Upper lobe of left lung (tissue), 6 donors: ENCODE data around the gene CCNQ. TPM values are rescaled to one million over a fixed set of nuclear protein-coding genes. Genes with fewer than 3 reads are reported as not detected.

Experiments used
- ATAC-seq, 2 donors: fragments of 200-7000 bp; cut with Tn5 transposase; one replicate each; pipeline ENCODE4 v1.9.1; 2022; ENCODE audit warnings: mild to moderate bottlenecking in 2 of 2, moderate library complexity in 2 of 2; ENCODE audit not compliant: low FRiP score in 2 of 2
- DNase-seq, 2 donors: peaks; one replicate each; pipeline ENCODE4 v3.0.0-alpha.2; 2019 to 2020
- H3K27ac ChIP-seq, 4 donors: fragments of 200-600 bp; sonication (generic); one replicate each; pipeline ENCODE4 v1.5.1; 2016 to 2019
- H3K27me3 ChIP-seq, 4 donors: fragments of 200-600 bp; sonication (generic); one replicate each; pipeline ENCODE4 v1.5.1; 2017 to 2019
- H3K36me3 ChIP-seq, 4 donors: fragments of 200-600 bp; sonication (generic); one replicate each; pipeline ENCODE4 v1.5.1; 2016 to 2019
- H3K4me1 ChIP-seq, 4 donors: fragments of 200-600 bp; sonication (generic); one replicate each; pipeline ENCODE4 v1.5.1; 2018 to 2019
- H3K4me3 ChIP-seq, 4 donors: fragments of 200-600 bp; sonication (generic); one replicate each; pipeline ENCODE4 v1.5.1; 2017 to 2019; ENCODE audit warnings: mild to moderate bottlenecking in 2 of 4, moderate library complexity in 1 of 4
- H3K9me3 ChIP-seq, 4 donors: fragments of 200-600 bp; sonication (generic); one replicate each; pipeline ENCODE4 v1.5.1; 2018 to 2019
- EP300 ChIP-seq, 4 donors: sonication (generic); formaldehyde crosslinking; IDR thresholded peaks; one replicate each; pipeline ENCODE4 v1.5.1; 2017; ENCODE audit warnings: antibody characterized with exemption in 4 of 4, control low read depth in 2 of 4
- POLR2A ChIP-seq, 4 donors: fragments of 450-650 bp; IDR thresholded peaks; one replicate each; pipeline ENCODE4 v1.5.1; 2016 to 2017; ENCODE audit warnings: antibody characterized with exemption in 4 of 4, mild to moderate bottlenecking in 2 of 4
- POLR2AphosphoS5 ChIP-seq, 2 donors: sonication (generic); formaldehyde crosslinking; IDR thresholded peaks; one replicate each; pipeline ENCODE4 v1.5.1; 2017; ENCODE audit warnings: antibody characterized with exemption in 2 of 2
- WGBS, 2 donors: methylation state at CpG; one replicate each; pipeline ENCODE4 v1.1.5; 2017 to 2018; 5-methylcytosine and 5-hydroxymethylcytosine counted together
- total RNA-seq, 6 donors: library from RNA; depleted of rRNA in 4 of 6; stranded (reverse); fragments of >200 nt in 4 of 6; gene quantifications; one replicate each; pipeline versions ENCODE4 v1.1.0 to v1.2.1, GENCODE V29; 2016 to 2021
- TF ChIP-seq, protein P1 (sequence below), 6 experiments: fragments of 450-650 bp in 4 of 6; fragments of 200-600 bp in 2 of 6; sonication (generic) in 2 of 6; IDR thresholded peaks; one replicate each; pipeline ENCODE4 v1.5.1; 2016 to 2019; ENCODE audit warnings: antibody characterized with exemption in 6 of 6
- donor health status: DM: no; HTN: no; CAD: no; lungs with moderate emphysema.
- donor health status: DM: no; HTN: yes; CAD: no; lungs with severe emphysema.

Gene CCNQ
- total RNA-seq: 10 to 100 TPM; 13.4 to 48.2 (median 24.6) TPM

DNA sequence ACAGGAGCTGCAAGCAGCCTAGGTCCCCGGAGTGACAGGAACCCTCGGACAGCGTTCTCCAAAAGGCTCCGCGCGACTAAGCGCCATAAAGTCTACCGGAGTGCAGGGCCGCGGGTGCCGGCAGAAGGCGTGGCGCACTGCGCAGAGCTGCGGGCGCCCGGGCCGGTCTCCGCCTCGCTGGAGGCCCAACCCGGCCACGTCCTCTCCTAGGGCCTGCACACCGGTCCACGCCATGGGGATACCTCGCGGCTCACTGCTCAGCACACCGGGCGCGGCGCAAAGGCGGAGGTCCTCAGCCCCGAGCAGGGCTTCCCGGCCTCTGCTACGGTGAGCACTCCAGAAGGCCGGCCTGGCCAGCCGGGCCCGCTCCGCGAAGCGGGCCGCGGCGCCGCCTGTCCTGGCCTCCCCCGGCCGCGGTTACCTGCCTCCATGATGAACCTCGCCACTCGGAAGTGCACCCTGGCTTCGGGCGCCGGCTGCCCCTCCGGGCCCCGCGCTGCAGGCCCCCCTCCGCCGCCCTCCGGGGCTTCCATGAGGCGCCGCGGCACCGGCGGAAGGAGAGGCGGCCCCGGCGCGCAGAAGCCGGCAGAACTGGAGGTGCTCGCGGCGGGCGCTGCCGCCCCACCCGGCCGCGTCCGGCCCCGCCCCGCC, at the start of gene CCNQ:
Gene CCNQ (minus strand): TSS at position 599 of the 651 bp plus-strand sequence. CDS start 66 bp downstream, at position 533.
- 68% methylated on average over 15 of the region's 79 CpGs; no CpG with 5 or more reads in 1 of the 2 donors for WGBS, 2 donors
- TF ChIP-seq POLR2AphosphoS5 (IDR thresholded peaks at IDR 0.05) (no peak), EP300 (IDR thresholded peaks at IDR 0.05) (no peak), POLR2A (IDR thresholded peaks at IDR 0.05) (peak in 2 of 4 donors; percentile 52 to 72)
- TF ChIP-seq, protein P1, sequence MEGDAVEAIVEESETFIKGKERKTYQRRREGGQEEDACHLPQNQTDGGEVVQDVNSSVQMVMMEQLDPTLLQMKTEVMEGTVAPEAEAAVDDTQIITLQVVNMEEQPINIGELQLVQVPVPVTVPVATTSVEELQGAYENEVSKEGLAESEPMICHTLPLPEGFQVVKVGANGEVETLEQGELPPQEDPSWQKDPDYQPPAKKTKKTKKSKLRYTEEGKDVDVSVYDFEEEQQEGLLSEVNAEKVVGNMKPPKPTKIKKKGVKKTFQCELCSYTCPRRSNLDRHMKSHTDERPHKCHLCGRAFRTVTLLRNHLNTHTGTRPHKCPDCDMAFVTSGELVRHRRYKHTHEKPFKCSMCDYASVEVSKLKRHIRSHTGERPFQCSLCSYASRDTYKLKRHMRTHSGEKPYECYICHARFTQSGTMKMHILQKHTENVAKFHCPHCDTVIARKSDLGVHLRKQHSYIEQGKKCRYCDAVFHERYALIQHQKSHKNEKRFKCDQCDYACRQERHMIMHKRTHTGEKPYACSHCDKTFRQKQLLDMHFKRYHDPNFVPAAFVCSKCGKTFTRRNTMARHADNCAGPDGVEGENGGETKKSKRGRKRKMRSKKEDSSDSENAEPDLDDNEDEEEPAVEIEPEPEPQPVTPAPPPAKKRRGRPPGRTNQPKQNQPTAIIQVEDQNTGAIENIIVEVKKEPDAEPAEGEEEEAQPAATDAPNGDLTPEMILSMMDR (IDR thresholded peaks at IDR 0.05): peak in 1 of 6 experiments; percentile 4
- H3K9me3 ChIP-seq: peaks cover 0 to 8% (median 0%) of the 10 kb centered on the region in 4 donors
- no peaks in the 10 kb centered on the region for H3K27me3 ChIP-seq
- H3K36me3 ChIP-seq: peaks cover 0 to 16% (median 6%) of the 10 kb centered on the region in 4 donors
- peaks cover 6 to 22% (median 9%) of the 10 kb centered on the region in 4 donors for H3K4me1 ChIP-seq
- ATAC-seq (peak in 1 of 2 donors; percentile 60), DNase-seq (peak in 1 of 2 donors; percentile 87)
- H3K4me3 ChIP-seq: peak within 1 kb of the TSS; percentile 58 to 91 (median 66)
- H3K27ac ChIP-seq: peak within 1 kb of the TSS; percentile 67 to 83 (median 78)

DNA sequence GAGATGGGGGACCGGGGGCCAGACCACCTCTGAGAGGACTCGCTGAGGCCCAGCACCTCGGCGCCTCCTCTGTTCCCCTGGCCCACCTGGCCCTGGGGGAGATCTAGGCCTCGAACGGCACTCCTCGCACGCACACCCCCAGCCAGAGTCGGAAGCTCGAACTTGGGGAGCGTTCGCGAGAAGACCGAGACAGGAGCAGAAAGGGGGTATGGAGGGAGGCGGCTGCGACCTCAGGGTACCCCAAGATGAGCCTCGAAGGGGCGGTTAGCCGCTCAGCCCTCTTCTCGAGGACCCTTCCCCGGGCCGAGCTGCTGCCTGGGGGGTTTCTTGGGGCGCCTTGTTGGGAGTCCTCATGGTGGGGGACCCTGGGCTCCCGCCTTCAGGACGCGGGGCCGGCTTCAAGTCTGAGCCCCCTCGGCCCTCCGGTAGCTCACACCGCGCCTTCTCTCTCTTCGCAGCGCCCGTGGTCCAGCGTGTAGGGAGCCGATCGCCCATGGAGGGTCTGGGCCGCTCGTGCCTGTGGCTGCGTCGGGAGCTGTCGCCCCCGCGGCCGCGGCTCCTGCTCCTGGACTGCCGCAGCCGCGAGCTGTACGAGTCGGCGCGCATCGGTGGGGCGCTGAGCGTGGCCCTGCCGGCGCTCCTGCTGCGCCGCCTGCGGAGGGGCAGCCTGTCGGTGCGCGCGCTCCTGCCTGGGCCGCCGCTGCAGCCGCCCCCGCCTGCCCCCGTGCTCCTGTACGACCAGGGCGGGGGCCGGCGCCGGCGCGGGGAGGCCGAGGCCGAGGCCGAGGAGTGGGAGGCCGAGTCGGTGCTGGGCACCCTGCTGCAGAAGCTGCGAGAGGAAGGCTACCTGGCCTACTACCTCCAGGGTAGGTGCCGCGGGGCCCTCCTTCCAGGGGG, 48.8 kb upstream of the CCNQ start:
- 50% methylated on average over 41 of the region's 85 CpGs; no CpG with 5 or more reads in 1 of the 2 donors for WGBS, 2 donors
- Histone ChIP-seq H3K9me3 (peaks cover 0 to 3% (median 0%) of the 10 kb centered on the region in 4 donors), H3K27me3 (peaks cover 0 to 69% (median 7%) of the 10 kb centered on the region in 4 donors), H3K4me1 (peaks cover 6 to 33% (median 13%) of the 10 kb centered on the region in 4 donors), H3K27ac (no peak overlapping the region), H3K36me3 (no peaks in the 10 kb centered on the region), H3K4me3 (peak overlapping the region in 3 of 4 donors; percentile 17 to 31 (median 28))
- ATAC-seq: no peak
- peak; percentile 15 to 66 for DNase-seq
- TF ChIP-seq EP300 (IDR thresholded peaks at IDR 0.05) (no peak), POLR2A (IDR thresholded peaks at IDR 0.05) (no peak), POLR2AphosphoS5 (IDR thresholded peaks at IDR 0.05) (no peak)
- TF ChIP-seq, protein P1 (IDR thresholded peaks at IDR 0.05): no peak

DNA sequence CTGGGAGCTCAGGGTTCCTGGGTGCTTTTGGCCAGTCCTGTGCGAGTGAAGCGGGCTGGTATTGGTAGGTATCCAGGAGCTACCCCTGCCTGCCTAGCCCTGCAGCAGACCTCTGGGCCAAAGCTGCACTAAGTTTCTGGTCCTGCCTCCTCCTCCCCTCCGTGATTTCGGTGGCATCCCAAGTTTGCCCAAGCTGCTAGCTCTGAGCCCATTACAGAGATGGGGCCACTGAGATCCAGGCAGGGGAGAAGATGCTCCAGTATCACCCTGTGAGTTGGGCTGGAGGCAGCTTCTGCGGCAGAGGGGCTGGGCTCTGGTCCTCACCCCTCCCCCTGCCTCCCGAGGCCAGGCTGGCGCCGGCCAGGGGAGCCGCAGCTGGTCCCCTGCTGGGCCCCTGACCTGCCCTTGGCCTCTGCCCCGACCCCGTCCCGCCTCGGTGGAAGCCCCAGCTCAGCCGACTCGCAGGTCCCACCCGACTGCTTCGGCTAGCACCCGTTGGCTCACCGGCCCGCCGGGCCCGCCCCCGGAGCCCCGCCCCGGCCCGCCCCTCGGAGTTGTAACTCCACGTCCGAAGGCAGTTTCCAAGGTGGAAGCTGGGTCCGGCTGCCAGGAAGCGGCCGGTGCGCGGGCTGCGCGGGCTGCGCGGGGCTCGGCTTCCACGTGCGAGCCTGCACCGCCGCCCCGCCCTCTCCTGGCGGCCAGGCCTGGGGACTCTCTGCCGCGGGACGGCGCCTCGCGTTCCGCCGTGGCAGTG, 47.9 kb upstream of the CCNQ start, which contains the start of gene DUSP9:
Gene DUSP9 (plus strand): TSS at position 584 of the 754 bp plus-strand sequence. CDS start 751 bp downstream, outside the sequence.
- Histone ChIP-seq H3K27me3 (peaks cover 0 to 78% (median 9%) of the 10 kb centered on the region in 4 donors), H3K9me3 (peaks cover 0 to 6% (median 0%) of the 10 kb centered on the region in 4 donors), H3K27ac (no peak within 1 kb of the TSS), H3K4me3 (peak within 1 kb of the TSS in 3 of 4 donors; percentile 17 to 31 (median 28)), H3K36me3 (no peaks in the 10 kb centered on the region), H3K4me1 (peaks cover 6 to 42% (median 21%) of the 10 kb centered on the region in 4 donors)
- 43% methylated on average over 24 of the region's 53 CpGs; no CpG with 5 or more reads in 1 of the 2 donors for WGBS, 2 donors
- peak in 1 of 2 donors; percentile 52 for ATAC-seq
- TF ChIP-seq EP300 (IDR thresholded peaks at IDR 0.05) (no peak), POLR2AphosphoS5 (IDR thresholded peaks at IDR 0.05) (no peak), POLR2A (IDR thresholded peaks at IDR 0.05) (no peak)
- TF ChIP-seq, protein P1 (IDR thresholded peaks at IDR 0.05): no peak
- peak; percentile 27 to 86 for DNase-seq

DNA sequence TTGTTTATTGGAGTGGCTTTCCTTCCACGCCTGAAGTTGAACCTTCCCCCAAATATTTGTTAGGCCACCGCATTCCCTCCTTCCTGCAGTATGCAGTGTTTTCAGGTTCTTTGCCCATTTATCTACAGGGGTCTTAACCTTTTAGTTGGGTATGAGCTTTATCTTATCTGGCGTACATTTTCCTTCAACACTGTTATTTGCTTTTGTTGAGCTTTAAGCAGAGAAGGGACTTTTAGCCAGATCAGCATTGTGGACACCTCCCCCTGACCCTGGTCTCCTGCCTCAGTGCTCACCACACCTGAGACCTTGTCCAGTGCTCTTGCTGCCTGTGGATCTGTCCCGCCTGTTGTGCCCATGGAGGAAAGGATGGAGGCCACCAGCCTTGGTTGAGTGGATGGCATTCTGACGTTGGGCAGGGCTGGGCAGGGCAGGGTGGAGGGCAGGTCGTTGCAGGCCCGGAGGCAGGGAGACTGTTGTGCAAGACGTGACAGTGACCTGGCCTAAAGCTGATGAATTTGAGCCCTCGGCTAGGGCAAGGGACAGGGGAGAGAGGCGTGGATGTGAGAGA, 47.1 kb upstream of the CCNQ start:
- WGBS, 2 donors: 29 to 67% methylated on average over 9 to 10 of the region's 10 CpGs
- DNase-seq: no peak
- no peak overlapping the region for H3K27ac ChIP-seq

More for the DNA sequence above, 47.1 kb upstream of the CCNQ start:
- TF ChIP-seq POLR2A (IDR thresholded peaks at IDR 0.05): no peak
- no peak for TF ChIP-seq POLR2AphosphoS5 (IDR thresholded peaks at IDR 0.05)
- no peak for TF ChIP-seq EP300 (IDR thresholded peaks at IDR 0.05)
- TF ChIP-seq, protein P1 (IDR thresholded peaks at IDR 0.05): no peak
- H3K36me3 ChIP-seq: no peaks in the 10 kb centered on the region
- no peak for ATAC-seq
- H3K9me3 ChIP-seq: peaks cover 0 to 6% (median 0%) of the 10 kb centered on the region in 4 donors
- H3K27me3 ChIP-seq: peaks cover 0 to 80% (median 9%) of the 10 kb centered on the region in 4 donors
- H3K4me1 ChIP-seq: peaks cover 6 to 49% (median 21%) of the 10 kb centered on the region in 4 donors
- no peak overlapping the region for H3K4me3 ChIP-seq
